Effector CD4-positive, alpha-beta T cell (primary cell): ENCODE data around the gene CLCA2.

Experiments
- DNase-seq: peaks from one replicate; pipeline ENCODE4 v3.0.0-alpha.2; 2020

Gene CLCA2

DNA sequence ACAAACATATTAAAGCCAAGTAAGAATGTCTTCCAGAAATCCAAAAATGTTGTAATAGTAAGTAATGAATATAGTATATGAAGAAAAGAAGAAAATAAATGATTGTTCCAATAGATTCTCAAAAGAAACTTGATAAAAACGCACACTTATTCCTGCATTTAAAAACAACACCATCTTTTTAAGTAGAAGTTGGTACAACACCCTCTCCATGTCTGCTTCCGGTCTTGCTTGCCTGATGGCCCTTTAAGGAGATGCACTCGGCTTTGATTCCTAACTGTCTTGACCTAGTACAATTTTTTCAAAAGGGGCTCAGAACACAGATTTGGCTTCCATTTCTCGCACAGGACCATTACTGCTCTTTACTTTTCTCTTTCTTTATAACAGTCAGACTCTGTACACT, 53.7 kb downstream of the CLCA2 start:
- no peak for DNase-seq

GRCh38 chr1:86478416-86479156, 54.6 kb downstream of the CLCA2 start:
- no peak for DNase-seq

DNA sequence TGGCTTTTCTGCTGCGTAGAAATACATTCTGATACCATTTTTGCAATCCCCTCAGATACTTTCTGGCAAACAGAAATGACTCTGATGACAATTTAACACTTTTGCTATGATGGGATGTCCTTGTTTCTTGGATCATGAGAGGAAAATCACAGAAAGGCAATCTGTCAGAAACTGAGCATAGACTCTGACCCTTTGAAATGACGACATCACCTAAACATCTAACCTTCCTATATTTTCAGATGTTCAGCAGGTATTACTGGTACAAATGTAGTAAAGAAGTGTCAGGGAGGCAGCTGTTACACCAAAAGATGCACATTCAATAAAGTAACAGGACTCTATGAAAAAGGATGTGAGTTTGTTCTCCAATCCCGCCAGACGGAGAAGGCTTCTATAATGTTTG, 58.0 kb downstream of the CLCA2 start:
- no peak for DNase-seq

DNA sequence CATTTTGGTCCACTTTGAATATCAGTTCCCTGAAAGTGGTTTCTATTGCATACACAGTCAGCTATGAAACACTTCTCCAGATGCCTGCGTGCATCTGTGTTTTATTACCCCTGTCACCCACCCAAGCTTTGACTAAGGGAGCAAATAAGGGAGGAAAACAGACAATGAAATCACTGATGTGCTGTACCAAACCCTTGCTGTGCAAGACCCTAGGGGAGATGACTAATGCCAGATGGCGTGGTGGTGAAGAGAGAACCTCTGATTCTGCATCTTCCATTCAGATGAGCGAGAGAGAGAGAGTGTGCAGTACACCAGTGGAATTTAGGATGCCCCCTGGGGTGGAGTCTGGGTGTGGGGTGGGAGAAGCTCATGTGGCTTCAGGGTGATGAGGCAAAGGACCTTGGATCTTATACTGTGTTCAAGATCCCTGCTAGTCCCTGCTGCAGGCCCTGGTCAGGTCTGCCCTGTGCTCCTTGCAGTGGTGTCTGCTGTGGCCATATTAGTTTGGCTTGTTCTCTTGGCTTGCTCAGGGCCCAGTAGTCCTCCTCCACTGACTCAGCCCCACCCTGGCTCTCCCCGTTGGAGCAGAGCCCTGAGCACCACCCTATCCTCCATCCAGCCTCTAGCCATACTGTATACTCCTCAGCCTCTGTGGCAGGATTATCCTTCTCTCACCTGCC, 63.3 kb downstream of the CLCA2 start:
- DNase-seq: no peak

- no peak for DNase-seq
Measured at GRCh38 chr1:86487811-86488141, 63.8 kb downstream of the CLCA2 start.

GRCh38 chr1:86489242-86489878, 65.4 kb downstream of the CLCA2 start:
- no peak for DNase-seq

DNA sequence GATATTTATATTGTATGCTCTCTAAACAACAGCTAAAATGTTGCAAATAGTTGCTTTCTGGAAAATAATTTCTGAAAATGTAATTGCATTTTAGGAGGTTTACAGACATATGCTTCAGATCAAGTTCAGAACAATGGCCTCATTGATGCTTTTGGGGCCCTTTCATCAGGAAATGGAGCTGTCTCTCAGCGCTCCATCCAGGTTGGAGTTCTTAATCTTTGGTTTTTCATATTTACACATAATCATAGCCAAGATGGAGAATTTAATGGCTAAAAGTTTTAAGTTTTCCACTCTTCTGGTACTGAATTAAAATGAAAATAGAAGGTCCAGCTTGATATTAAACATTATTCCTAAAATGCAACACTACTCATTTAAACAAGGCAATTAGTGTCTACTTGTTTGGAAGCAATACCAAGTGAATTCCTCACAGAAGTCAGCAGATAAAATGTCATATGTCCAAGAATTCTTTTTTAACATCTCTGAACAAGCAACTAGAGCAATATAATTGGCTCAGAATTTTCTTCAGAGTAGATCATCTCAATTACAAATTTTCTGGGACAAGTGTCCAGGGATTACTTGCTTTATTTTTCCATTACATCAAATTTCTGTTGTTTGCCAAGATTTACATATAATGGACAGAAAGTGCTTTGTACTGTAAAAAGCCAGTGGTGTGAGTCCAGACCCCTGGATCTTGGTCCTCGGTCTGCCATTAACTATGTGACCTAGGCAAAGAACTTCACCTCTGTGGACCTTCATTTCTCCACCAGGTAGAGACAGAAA, 67.4 kb downstream of the CLCA2 start:
- no peak for DNase-seq

DNA sequence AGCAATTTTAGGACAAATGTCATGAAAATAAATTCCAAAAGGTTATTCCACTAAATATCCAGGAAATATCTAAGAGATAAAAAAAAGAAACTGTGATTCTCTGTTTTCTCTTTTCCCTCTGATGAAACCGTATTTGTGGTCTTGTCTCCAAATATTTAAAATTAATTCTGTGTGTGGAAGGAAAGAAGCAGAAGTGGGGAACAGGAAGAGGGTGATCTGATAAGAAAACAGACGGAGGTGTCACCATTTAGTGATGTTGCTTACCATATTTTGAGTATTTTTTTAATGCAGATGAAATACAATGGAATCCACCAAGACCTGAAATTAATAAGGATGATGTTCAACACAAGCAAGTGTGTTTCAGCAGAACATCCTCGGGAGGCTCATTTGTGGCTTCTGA, 74.3 kb downstream of the CLCA2 start:
- DNase-seq: no peak

DNA sequence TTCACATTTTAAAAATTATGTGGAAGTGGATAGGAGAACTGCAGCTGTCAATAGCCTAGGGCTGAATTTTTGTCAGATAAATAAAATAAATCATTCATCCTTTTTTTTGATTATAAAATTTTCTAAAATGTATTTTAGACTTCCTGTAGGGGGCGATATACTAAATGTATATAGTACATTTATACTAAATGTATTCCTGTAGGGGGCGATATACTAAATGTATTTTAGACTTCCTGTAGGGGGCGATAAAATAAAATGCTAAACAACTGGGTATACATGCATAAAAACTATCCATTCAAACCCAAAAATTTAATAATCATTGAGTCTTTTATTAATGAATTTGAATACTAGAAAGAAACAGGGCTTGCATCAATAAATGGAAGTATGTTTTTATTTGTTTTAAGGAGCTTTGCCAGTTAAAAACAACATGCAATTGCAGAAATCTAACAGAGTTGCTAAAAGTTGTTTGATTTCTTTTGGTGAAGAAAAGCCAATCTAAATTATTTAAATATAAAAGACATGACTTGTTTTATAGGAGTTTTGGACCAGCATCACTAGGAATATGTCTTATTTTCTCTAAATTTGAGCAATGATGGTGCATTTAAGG, 76.1 kb downstream of the CLCA2 start:
- no peak for DNase-seq

DNA sequence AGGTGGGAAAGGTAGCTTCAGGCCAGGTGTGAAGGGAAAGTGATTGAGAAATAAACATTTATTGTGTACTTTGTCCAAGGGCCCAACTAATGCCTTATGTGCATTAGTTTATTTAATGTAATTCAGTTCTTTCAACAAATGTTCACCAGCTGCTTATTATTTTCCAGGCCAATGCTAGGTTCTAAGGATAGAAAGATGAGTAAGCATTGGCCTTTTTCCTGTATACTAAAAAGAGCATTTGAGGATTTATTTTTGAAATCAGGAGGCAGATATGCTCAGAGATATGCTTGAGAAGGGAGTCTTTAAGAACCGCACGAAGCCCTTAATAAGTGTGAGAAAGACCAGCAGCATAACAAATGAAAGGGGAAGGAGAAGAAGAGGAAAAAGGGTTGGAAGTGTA, 76.7 kb downstream of the CLCA2 start:
- no peak for DNase-seq

- DNase-seq: peak; percentile 11
Measured at GRCh38 chr1:86502125-86502646, 78.2 kb downstream of the CLCA2 start.

DNA sequence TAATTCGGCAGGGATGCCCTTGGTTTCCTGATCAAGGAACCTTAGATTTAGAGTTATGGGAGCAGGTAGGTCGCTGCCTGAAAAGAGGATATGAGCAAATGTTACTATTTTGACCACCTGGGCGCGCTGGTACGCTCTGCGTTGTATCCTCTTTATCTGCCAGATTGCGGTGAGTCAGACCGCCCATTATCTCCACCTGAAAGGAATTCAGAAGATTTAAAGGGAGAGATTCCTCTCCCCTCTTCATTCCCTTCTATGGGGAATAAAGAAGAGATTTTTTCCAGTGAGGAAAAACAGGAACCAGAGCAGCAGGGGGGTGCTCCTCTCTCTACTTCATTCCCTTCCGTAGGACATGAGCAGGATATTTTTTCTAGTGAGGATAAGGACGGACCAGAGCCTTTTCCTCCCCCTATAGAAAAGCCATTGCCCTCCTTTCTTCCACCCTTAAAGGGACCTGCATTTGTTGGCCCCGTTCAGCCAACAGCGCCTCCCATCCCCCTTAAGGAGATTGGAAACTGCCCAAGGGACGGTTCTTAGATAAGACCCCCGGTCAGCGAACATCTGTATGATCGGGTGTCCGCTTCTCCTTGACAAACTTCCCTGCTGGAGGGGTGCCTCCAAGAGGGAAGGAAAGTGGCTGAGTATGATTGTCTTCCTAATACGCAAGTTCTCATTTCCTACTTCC, 78.9 kb downstream of the CLCA2 start:
- DNase-seq: no peak

GRCh38 chr1:86503406-86504136, 79.6 kb downstream of the CLCA2 start:
- no peak for DNase-seq

DNA sequence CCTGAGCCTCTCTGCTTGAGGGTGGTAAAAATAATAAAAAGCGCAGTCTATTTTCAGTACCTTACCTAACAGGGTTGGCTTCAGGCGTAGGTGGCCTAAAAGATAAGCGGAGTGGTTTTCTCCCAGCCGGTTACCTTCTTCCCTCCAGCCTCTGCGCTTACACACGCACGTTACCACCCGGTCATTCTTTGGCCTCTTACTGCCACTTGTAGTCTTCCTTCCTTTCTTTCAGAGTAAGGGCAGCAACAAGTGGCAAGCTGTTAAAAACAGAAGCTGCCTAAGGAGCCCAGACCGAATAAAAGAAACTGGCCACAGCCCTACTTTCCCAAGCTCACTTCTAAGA, 80.1 kb downstream of the CLCA2 start:
- DNase-seq: no peak

DNA sequence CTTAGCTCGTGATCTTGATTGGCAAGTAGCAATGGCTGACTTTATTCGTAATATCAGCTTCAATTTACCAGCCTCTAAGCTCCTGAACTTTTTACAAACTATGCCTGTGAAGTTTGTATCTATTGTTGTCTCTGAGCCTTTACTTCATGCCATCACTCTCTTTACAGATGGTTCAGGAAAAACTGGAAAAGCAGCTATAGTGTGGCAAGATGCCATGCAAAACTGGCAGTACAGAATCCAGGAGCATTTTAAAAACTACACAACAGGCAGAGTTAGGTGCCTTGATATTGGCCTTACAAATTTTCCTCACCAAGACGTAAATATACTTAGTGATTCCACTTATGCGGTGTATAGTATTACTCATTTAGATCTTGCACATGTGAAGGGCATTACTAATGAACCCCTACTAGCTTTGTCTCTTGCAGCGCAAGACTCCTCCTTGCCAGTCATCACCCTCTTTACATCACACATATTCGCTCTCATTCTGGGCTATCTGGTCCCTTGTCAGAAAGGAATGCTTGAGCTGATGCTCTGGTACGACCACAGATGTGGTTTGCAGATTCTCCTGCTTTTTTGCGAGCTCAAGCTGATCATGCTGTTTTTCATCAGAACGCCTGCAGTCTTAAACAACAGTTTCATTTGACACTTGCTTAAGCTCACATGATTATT, 81.1 kb downstream of the CLCA2 start:
- no peak for DNase-seq

DNA sequence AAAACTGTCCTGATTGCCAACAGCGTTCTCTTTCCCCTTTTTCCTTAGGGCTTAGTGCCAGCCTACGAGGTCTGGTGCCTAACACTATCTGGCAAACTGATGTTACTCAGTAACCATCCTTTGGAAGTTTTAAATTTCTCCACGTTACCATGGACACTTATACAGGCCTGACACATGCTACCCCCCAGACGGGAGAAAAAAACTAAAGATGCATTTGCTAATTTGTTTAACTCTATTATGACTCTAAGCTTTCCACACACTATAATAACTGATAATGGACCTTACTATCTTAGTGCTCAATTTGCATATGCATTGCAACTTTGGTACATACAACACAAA, 81.6 kb downstream of the CLCA2 start:
- no peak for DNase-seq
